Smooth muscle cell (in vitro differentiated cells): ENCODE data around the gene SART3. TPM values are rescaled to one million over a fixed set of nuclear protein-coding genes. Genes with fewer than 3 reads are reported as not detected.

Experiments used
- DNase-seq: peaks from one replicate; lab custom pipeline; 2025; ENCODE audit not compliant: unreplicated experiment; lab: John Stamatoyannopoulos, UW
- H2AFZ ChIP-seq: fragments of 200-600 bp; sonication (generic); 2 replicates; pipeline ENCODE4 v1.6.0; 2016; ENCODE audit warnings: antibody characterized with exemption, low read depth, mild to moderate bottlenecking
- H3F3A ChIP-seq: fragments of 200-600 bp; sonication (generic); 2 replicates; pipeline ENCODE4 v1.6.0; 2017; ENCODE audit warnings: antibody characterized with exemption, low read depth
- H3K27ac ChIP-seq: fragments of 200-600 bp; sonication (generic); 2 replicates; pipeline ENCODE4 v1.5.1; 2016; ENCODE audit warnings: low read depth, mild to moderate bottlenecking
- H3K27me3 ChIP-seq: fragments of 200-600 bp; sonication (generic); 2 replicates; pipeline ENCODE4 v1.6.1; 2016; ENCODE audit warnings: low read depth, mild to moderate bottlenecking
- H3K36me3 ChIP-seq: fragments of 200-600 bp; sonication (generic); 2 replicates; pipeline ENCODE4 v1.5.1; 2016; ENCODE audit warnings: low read depth
- H3K4me1 ChIP-seq: fragments of 200-600 bp; sonication (generic); 2 replicates; pipeline ENCODE4 v1.5.1; 2016; ENCODE audit warnings: low read depth
- H3K4me2 ChIP-seq: fragments of 200-600 bp; sonication (generic); 2 replicates; pipeline ENCODE4 v1.6.0; 2016; ENCODE audit warnings: mild to moderate bottlenecking
- H3K4me3 ChIP-seq: fragments of 200-600 bp; sonication (generic); 2 replicates; pipeline ENCODE4 v1.5.1; 2016; ENCODE audit warnings: mild to moderate bottlenecking
- H3K79me2 ChIP-seq: fragments of 200-600 bp; sonication (generic); 2 replicates; pipeline ENCODE4 v1.6.0; 2016; ENCODE audit warnings: low read depth, mild to moderate bottlenecking
- H3K9ac ChIP-seq: fragments of 200-600 bp; sonication (generic); 2 replicates; pipeline ENCODE4 v1.6.0; 2016; ENCODE audit warnings: low read depth
- H3K9me3 ChIP-seq: fragments of 200-600 bp; sonication (generic); replicated peaks from 2 replicates; pipeline ENCODE4 v1.5.1; 2016; ENCODE audit warnings: low read depth
- H4K20me1 ChIP-seq: fragments of 200-600 bp; sonication (generic); 2 replicates; pipeline ENCODE4 v1.6.0; 2016; ENCODE audit warnings: low read depth
- WGBS: methylation state at CpG from one replicate; pipeline ENCODE4 v1.1.7; 2016; ENCODE audit warnings: low lambda C conversion rate; 5-methylcytosine and 5-hydroxymethylcytosine counted together
- polyA plus RNA-seq: library from polyadenylated mRNA; unstranded; fragments of >200 nt; fragmentation: Nextera tagmentation; extraction: Ambion mirVana; gene quantifications from 2 replicates; pipeline ENCODE4 v1.2.1, GENCODE V29; 2016
- total RNA-seq: library from RNA; depleted of rRNA; stranded (reverse); fragments of >200 nt; gene quantifications from 2 replicates; pipeline ENCODE4 v1.2.3, GENCODE V29; 2014
- TF ChIP-seq, protein P1 (sequence below): fragments of 200-600 bp; sonication (generic); IDR thresholded peaks from 2 replicates; pipeline ENCODE4 v1.5.1; 2017; ENCODE audit warnings: borderline replicate concordance, mild to moderate bottlenecking, antibody characterized with exemption; ENCODE audit not compliant: insufficient read depth, poor library complexity, severe bottlenecking

The SART3 gene
- total and polyA plus RNA-seq, 2 experiments from 2014 or later, result 22.7 to 94.5 TPM

DNA sequence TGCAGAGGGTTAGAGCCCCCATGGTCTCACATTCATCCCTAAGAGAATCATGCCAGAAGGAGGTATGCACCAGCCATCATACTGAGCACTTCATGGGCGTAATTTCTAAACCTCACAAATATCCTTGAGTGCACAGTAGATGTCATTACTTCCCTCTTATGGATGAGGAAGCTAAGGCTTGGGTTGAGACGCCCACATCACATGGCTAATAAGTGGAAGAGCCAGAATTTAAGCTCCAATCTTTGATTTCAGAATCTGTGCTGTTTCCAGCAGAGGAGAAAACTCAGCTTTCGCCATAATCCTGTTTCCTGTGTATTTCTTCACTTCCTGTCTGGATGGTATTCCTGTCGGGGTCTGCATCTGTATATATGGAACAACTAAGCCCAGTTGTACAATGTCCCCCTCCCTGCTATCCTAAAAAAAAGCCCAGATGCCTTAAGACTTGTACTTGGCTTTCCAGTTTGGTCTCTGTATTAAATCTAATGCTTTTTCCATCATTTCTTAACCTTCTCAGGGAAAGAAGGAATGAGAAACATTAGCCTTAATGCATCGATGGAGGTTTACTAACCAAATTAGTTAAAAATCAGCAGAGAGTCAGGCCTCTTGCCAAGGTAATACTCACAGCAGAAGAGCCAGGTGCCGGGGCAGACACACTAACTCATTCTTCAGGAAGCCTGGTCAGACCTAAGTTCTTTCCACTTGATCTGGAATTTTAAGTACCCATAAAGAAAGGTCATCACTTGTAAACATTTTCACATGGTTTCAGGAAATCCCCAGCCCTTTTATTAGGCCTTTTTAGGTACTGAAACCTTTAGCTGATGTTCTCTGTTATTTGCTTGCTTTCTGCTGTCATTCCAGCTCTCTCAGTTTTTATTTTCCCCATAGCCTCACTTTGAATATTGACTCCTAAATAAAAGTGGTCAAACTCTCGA lies 6.7 kb upstream of the SART3 start:
- TF ChIP-seq, protein P1, sequence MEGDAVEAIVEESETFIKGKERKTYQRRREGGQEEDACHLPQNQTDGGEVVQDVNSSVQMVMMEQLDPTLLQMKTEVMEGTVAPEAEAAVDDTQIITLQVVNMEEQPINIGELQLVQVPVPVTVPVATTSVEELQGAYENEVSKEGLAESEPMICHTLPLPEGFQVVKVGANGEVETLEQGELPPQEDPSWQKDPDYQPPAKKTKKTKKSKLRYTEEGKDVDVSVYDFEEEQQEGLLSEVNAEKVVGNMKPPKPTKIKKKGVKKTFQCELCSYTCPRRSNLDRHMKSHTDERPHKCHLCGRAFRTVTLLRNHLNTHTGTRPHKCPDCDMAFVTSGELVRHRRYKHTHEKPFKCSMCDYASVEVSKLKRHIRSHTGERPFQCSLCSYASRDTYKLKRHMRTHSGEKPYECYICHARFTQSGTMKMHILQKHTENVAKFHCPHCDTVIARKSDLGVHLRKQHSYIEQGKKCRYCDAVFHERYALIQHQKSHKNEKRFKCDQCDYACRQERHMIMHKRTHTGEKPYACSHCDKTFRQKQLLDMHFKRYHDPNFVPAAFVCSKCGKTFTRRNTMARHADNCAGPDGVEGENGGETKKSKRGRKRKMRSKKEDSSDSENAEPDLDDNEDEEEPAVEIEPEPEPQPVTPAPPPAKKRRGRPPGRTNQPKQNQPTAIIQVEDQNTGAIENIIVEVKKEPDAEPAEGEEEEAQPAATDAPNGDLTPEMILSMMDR, result no peak
- WGBS, result 60% methylated on average over 7 of the region's 7 CpGs
- H3K4me2 ChIP-seq, result no peak overlapping the region
- no peaks in the 10 kb centered on the region for H3K4me1 ChIP-seq
- H3K79me2 ChIP-seq, result peaks cover 13% of the 10 kb centered on the region
- no peak overlapping the region for H3K27ac ChIP-seq
- peaks cover 19% of the 10 kb centered on the region for H3F3A ChIP-seq
- peaks cover 11% of the 10 kb centered on the region for H3K36me3 ChIP-seq
- DNase-seq, result no peak
- H3K9ac ChIP-seq, result no peak overlapping the region
- H4K20me1 ChIP-seq, result peaks cover 8% of the 10 kb centered on the region
- no peak overlapping the region for H2AFZ ChIP-seq
- H3K4me3 ChIP-seq, result no peak overlapping the region
- no peaks in the 10 kb centered on the region for H3K27me3 ChIP-seq
- H3K9me3 ChIP-seq, result no peaks in the 10 kb centered on the region

DNA sequence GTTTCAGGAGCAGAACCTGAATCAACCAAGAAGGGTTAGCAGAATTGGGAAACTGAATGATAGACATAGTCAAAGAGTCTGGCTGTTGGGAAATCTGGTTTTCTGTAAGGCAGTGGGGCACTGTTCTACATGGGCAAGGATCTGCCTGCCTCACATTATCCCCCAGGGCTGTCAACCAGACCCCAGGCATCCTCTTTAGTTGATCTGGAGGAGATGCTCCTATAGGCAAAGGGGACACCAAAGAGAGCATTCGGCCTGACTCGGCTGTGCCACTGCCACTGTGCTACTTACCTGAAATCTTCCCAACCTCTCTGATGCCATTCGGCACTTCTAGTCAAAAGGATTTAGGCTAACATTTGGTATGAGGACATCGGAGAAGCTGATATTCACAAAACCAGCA lies 5.5 kb upstream of the SART3 start:
- Histone ChIP-seq H3F3A (peaks cover 19% of the 10 kb centered on the region), H3K4me1 (no peaks in the 10 kb centered on the region), H3K4me3 (no peak overlapping the region), H3K9ac (no peak overlapping the region), H2AFZ (no peak overlapping the region), H3K36me3 (peaks cover 11% of the 10 kb centered on the region), H3K9me3 (no peaks in the 10 kb centered on the region), H3K79me2 (peaks cover 14% of the 10 kb centered on the region), H4K20me1 (peaks cover 8% of the 10 kb centered on the region), H3K4me2 (no peak overlapping the region), H3K27me3 (no peaks in the 10 kb centered on the region), H3K27ac (no peak overlapping the region)
- 95% methylated on average over 4 of the region's 4 CpGs for WGBS
- no peak for DNase-seq
- TF ChIP-seq, protein P1, result no peak

DNA sequence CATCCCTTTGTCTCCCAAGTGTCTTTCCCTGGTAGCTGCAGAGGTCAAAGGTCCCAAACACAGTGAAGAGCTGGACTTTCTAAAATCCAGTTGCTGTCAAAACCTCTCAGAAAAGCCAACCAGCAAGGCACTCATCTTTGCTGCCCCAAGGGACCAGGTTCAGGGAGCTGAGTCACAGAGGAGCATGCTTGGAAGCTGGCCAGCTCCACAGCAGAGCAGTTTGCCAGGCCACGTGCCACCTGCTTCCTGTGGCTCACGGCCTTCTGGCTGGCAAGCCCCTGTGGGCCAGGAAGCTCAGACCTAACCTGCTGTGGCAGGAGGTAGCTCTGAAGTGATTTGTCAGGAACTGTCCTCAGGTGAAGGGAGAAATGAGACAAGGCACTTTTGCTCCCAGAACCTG lies 5.0 kb upstream of the SART3 start:
- Histone ChIP-seq H3K36me3 (peaks cover 11% of the 10 kb centered on the region), H3K4me3 (no peak overlapping the region), H3K9me3 (no peaks in the 10 kb centered on the region), H3K4me1 (no peaks in the 10 kb centered on the region), H3K79me2 (peaks cover 14% of the 10 kb centered on the region), H3K27ac (no peak overlapping the region), H2AFZ (no peak overlapping the region), H3F3A (peaks cover 19% of the 10 kb centered on the region), H3K9ac (no peak overlapping the region), H3K27me3 (no peaks in the 10 kb centered on the region), H3K4me2 (no peak overlapping the region), H4K20me1 (peaks cover 8% of the 10 kb centered on the region)
- TF ChIP-seq, protein P1, result no peak
- no peak for DNase-seq
- WGBS, result 83% methylated on average over 2 of the region's 2 CpGs
